SK-N-SH (cell line): ENCODE measurements around the gene CHKB. TPM values are rescaled to one million over a fixed set of nuclear protein-coding genes. Genes with fewer than 3 reads are reported as not detected.

ENCODE experiments used
- CTCF ChIA-PET: fragments of 300-600, 350-600 bp; formaldehyde crosslinking; extraction: SDS; loops from one replicate; lab custom pipeline; 2021; lab: Yijun Ruan, JAX
- POLR2A ChIA-PET: fragments of 350-600 bp; sonication (Branson Sonifier 250); formaldehyde crosslinking; extraction: SDS; loops from one replicate; lab custom pipeline; 2020; ENCODE audit warnings: antibody characterized with exemption, inconsistent platforms; lab: Yijun Ruan, JAX
- DNase-seq: peaks from one replicate; pipeline ENCODE4 v3.0.0; 2012
- H2AFZ ChIP-seq: fragments of 200-600 bp; sonication (generic); 2 replicates; pipeline ENCODE4 v1.8.1; 2016; ENCODE audit warnings: antibody characterized with exemption, mild to moderate bottlenecking, low read depth
- H3F3A ChIP-seq: fragments of 200-600 bp; sonication (generic); replicated peaks from 2 replicates; pipeline ENCODE3; 2016; ENCODE audit warnings: antibody characterized with exemption, mild to moderate bottlenecking; ENCODE audit not compliant: insufficient read depth
- H3K27ac ChIP-seq, 2 experiments: fragments of 200-500 bp in 1 of 2; fragments of 200-600 bp in 1 of 2; sonication (Bioruptor generic) in 1 of 2; sonication (generic), shearing (Covaris generic) in 1 of 2; 2 replicates each; pipeline versions ENCODE4 v1.5.1 to v1.6.1; 2014 to 2016; ENCODE audit warnings: low read depth in 2 of 2, inconsistent platforms in 1 of 2, low read length in 1 of 2, mild to moderate bottlenecking in 1 of 2, mixed read lengths in 1 of 2
- H3K27me3 ChIP-seq: fragments of 200-600 bp; sonication (generic), shearing (Covaris generic); 2 replicates; pipeline ENCODE4 v1.6.1; 2016; ENCODE audit warnings: mixed run types; ENCODE audit not compliant: insufficient read depth
- H3K36me3 ChIP-seq, 2 experiments: fragments of 200-500 bp in 1 of 2; fragments of 200-600 bp in 1 of 2; sonication (Bioruptor generic) in 1 of 2; sonication (generic) in 1 of 2; replicated peaks in 1 of 2; 2 replicates each; pipeline versions ENCODE3 to v1.5.1; 2014 to 2016; ENCODE audit warnings: low read length in 1 of 2, mild to moderate bottlenecking in 1 of 2; ENCODE audit not compliant: insufficient read depth in 2 of 2, control insufficient read depth in 1 of 2
- H3K4me1 ChIP-seq, 2 experiments: fragments of 200-500 bp in 1 of 2; fragments of 200-600 bp in 1 of 2; sonication (Bioruptor generic) in 1 of 2; sonication (generic), shearing (Covaris generic) in 1 of 2; 2 replicates each; pipeline versions ENCODE4 v1.5.1 to v1.6.1; 2014 to 2016; ENCODE audit warnings: low read depth in 1 of 2, low read length in 1 of 2, mixed run types in 1 of 2; ENCODE audit not compliant: insufficient read depth in 2 of 2, control insufficient read depth in 1 of 2
- H3K4me2 ChIP-seq: fragments of 200-600 bp; sonication (generic), shearing (Covaris generic); 2 replicates; pipeline ENCODE4 v1.6.1; 2017; ENCODE audit warnings: mixed run types
- H3K4me3 ChIP-seq, 2 experiments: fragments of 200-500 bp in 1 of 2; fragments of 200-600 bp in 1 of 2; sonication (Bioruptor generic) in 1 of 2; sonication (generic), shearing (Covaris generic) in 1 of 2; 2 replicates each; pipeline versions ENCODE4 v1.5.1 to v1.8.1; 2014 to 2016; ENCODE audit warnings: low read depth in 2 of 2, inconsistent platforms in 1 of 2, low read length in 1 of 2, mild to moderate bottlenecking in 1 of 2, mixed read lengths in 1 of 2, moderate library complexity in 1 of 2
- H3K79me2 ChIP-seq: fragments of 200-600 bp; sonication (generic); 2 replicates; pipeline ENCODE4 v1.8.1; 2017; ENCODE audit warnings: mild to moderate bottlenecking; ENCODE audit not compliant: insufficient read depth
- H3K9ac ChIP-seq: fragments of 200-600 bp; sonication (generic); 2 replicates; pipeline ENCODE4 v1.6.1; 2017; ENCODE audit warnings: mixed run types
- H3K9me2 ChIP-seq: fragments of 200-600 bp; sonication (generic); 2 replicates; pipeline ENCODE4 v1.6.1; 2017; ENCODE audit warnings: mixed run types
- H3K9me3 ChIP-seq: fragments of 200-600 bp; sonication (generic); 2 replicates; pipeline ENCODE4 v1.6.1; 2017; ENCODE audit warnings: mixed run types, mild to moderate bottlenecking, moderate library complexity
- H4K20me1 ChIP-seq: fragments of 200-600 bp; sonication (generic); 2 replicates; pipeline ENCODE4 v1.6.1; 2017; ENCODE audit warnings: mild to moderate bottlenecking, mixed run types; ENCODE audit not compliant: insufficient read depth
- EZH2phosphoT487 ChIP-seq: fragments of 200-600 bp; sonication (generic); IDR thresholded peaks from 2 replicates; pipeline ENCODE4 v1.6.1; 2017; ENCODE audit warnings: low read depth, mixed run types, mild to moderate bottlenecking, antibody characterized with exemption, moderate library complexity, borderline replicate concordance
- FOXJ3 ChIP-seq: sonication (generic); formaldehyde crosslinking; IDR thresholded peaks from 2 replicates; pipeline ENCODE4 v1.5.1; 2020; ENCODE audit warnings: mild to moderate bottlenecking, missing genetic modification reagents
- FOXM1 ChIP-seq: IDR thresholded peaks from 2 replicates; pipeline ENCODE4 v1.4.0; 2012; ENCODE audit warnings: low read depth, mild to moderate bottlenecking
- IRF3 ChIP-seq: fragments of 150-350 bp; IDR thresholded peaks from 2 replicates; pipeline ENCODE4 v1.6.1; 2016; ENCODE audit warnings: mild to moderate bottlenecking, low read depth, low read length
- MXI1 ChIP-seq: IDR thresholded peaks from 2 replicates; pipeline ENCODE4 v1.6.1; 2012; ENCODE audit warnings: mild to moderate bottlenecking, low read depth, low read length, improper control_type of control experiment
- NFIC ChIP-seq: IDR thresholded peaks from 2 replicates; pipeline ENCODE4 v1.4.0; 2012; ENCODE audit warnings: borderline replicate concordance
- NRF1 ChIP-seq: IDR thresholded peaks from 2 replicates; pipeline ENCODE4 v1.6.1; 2012; ENCODE audit warnings: low read depth, mild to moderate bottlenecking, low read length
- REST ChIP-seq: IDR thresholded peaks from 2 replicates; pipeline ENCODE4 v1.6.1; 2012; ENCODE audit warnings: mild to moderate bottlenecking, low read depth, low read length, moderate library complexity
- RXRA ChIP-seq: IDR thresholded peaks from 2 replicates; pipeline ENCODE4 v1.4.0; 2012; ENCODE audit warnings: low read depth, mild to moderate bottlenecking, borderline replicate concordance
- SMC3 ChIP-seq: IDR thresholded peaks from 2 replicates; pipeline ENCODE4 v1.6.1; 2012; ENCODE audit warnings: low read depth, low read length, improper control_type of control experiment
- TCF12 ChIP-seq: IDR thresholded peaks from 2 replicates; pipeline ENCODE4 v1.4.0; 2012
- USF2 ChIP-seq: fragments of 150-350 bp; IDR thresholded peaks from 2 replicates; pipeline ENCODE4 v1.6.1; 2017; ENCODE audit warnings: antibody characterized with exemption, low read length, low read depth, borderline replicate concordance
- WGBS: methylation state at CpG from one replicate; pipeline ENCODE4 v1.1.6; 2017; ENCODE audit warnings: low lambda C conversion rate; 5-methylcytosine and 5-hydroxymethylcytosine counted together
- polyA plus RNA-seq, 3 experiments: library from polyadenylated mRNA; depleted of rRNA; stranded (reverse); fragments of >200 nt; gene quantifications; 2 replicates each; pipeline ENCODE4 v1.2.3, GENCODE V29; 2012
- TF ChIP-seq, protein P1 (sequence below): IDR thresholded peaks from 2 replicates; pipeline ENCODE4 v1.4.0; 2012; ENCODE audit warnings: low read depth, borderline replicate concordance

CHKB gene
- polyA plus RNA-seq, 1 of the 3 experiments (the other 2 are of a cell fraction) = 39.6 TPM

- WGBS = 94% methylated on average over 3 of the region's 3 CpGs
- H3K9me2 ChIP-seq = no peaks in the 10 kb centered on the region
- peaks cover 0 to 1% of the 10 kb centered on the region in 2 experiments for H3K36me3 ChIP-seq
- peaks cover 0 to 14% of the 10 kb centered on the region in 2 experiments; a peak in 1 of 4 replicates for H3K4me1 ChIP-seq
- CTCF ChIA-PET = interaction anchor here (0.7 to 1.1 kb wide), 3 partner anchors 35 to 259 kb away, joined by 3 to 4 read pairs (median 3); no protein-coding TSS in a partner anchor
- H3K9ac ChIP-seq = no peak overlapping the region
- TF ChIP-seq MXI1 = no peak
- no peak for TF ChIP-seq USF2
- TF ChIP-seq FOXJ3 (CRISPR knock-in tag) = no peak
- TF ChIP-seq EZH2phosphoT487 = no peak
- no peak for TF ChIP-seq SMC3
- no peak for TF ChIP-seq NFIC
- TF ChIP-seq TCF12 = no peak
- TF ChIP-seq IRF3 = no peak
- no peak for TF ChIP-seq NRF1
- TF ChIP-seq REST = no peak
- no peak for TF ChIP-seq FOXM1
- TF ChIP-seq, protein P1, sequence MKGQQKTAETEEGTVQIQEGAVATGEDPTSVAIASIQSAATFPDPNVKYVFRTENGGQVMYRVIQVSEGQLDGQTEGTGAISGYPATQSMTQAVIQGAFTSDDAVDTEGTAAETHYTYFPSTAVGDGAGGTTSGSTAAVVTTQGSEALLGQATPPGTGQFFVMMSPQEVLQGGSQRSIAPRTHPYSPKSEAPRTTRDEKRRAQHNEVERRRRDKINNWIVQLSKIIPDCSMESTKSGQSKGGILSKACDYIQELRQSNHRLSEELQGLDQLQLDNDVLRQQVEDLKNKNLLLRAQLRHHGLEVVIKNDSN = no peak
- TF ChIP-seq RXRA = no peak
- TF ChIP-seq, all 33 proteins: peak for 0
- H3K27me3 ChIP-seq = no peaks in the 10 kb centered on the region
- peaks cover 24% of the 10 kb centered on the region; the same call in 1 of the 2 replicates for H3K79me2 ChIP-seq
- no peak overlapping the region for H2AFZ ChIP-seq
- no peaks in the 10 kb centered on the region for H3F3A ChIP-seq
- DNase-seq = no peak
- no peaks in the 10 kb centered on the region for H3K9me3 ChIP-seq
- H3K4me2 ChIP-seq = no peak overlapping the region
- H4K20me1 ChIP-seq = no peaks in the 10 kb centered on the region
- H3K4me3 ChIP-seq = no peak overlapping the region
- no peak overlapping the region for H3K27ac ChIP-seq
- POLR2A ChIA-PET = interaction anchor here (0.6 kb wide), 1 partner anchor 270 kb away, joined by 3 read pairs; no protein-coding TSS in a partner anchor
Measured at GRCh38 chr22:50585238-50585637, 2.6 kb upstream of the CHKB start.
